ENCODE data around the gene BLOC1S5. TPM values are rescaled to one million over a fixed set of nuclear protein-coding genes. Genes with fewer than 3 reads are reported as not detected.

BLOC1S5 gene
- total and polyA plus RNA-seq, 2 of the 13 experiments (the other 11 are each of a cell fraction or from before 2014, with no cell fraction given): 10.5 to 41.5 TPM

DNA sequence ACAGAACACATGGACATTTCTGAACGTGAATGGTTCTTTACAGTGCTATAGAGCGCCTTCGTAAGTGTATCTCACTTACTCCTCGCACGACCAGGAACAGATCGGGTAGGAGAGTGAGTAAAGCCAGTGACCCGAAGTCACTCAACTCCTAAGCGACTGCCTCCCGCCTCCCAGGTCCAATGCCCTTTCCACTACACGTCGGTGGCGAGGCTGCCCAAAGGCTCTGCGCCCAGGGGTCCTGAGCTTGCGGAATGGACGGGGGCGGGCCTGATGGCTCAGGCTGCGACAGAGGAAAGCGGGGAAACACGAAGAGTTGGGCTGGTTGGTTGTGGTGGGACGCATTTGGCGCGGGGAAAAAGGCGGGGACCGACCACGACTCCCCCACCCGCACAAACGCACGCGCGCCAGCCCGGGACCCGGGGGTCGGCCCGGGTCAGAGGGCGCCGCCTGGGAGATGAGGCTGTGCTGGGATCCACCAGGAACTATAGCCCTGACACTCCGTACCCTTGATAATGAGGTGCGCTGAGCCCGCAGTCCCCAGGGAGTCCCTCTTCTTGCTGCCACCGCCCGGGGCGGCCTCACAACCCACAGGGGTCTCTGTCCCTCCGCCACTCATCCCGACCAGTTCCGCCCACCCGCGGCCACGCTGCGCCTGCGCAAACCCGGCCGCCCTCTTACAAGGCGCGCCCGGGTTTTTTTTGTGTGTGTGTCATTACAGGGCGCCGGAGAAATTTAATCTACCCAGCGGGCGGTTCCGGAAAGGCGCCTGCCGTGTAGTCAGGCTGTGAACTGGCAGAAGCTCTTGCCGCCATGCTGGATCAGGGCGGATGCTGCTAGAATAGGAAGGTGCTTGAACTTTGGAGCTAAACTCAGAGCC lies at the start of gene BLOC1S5 (continued):
- TF ChIP-seq TCF12 (IDR thresholded peaks at IDR 0.05) (no peak), TCF12 (CRISPR knock-in tag; IDR thresholded peaks at IDR 0.05) (peak; percentile 64; the same call in 1 of the 2 replicates), ZNF7 (CRISPR knock-in tag; IDR thresholded peaks at IDR 0.05) (no peak), NFYB (CRISPR knock-in tag; IDR thresholded peaks at IDR 0.05) (peak; percentile 72), NONO (IDR thresholded peaks at IDR 0.05) (no peak), NONO (CRISPR knock-in tag; conservative IDR thresholded peaks at IDR 0.05) (peak; percentile 50; the same call in 1 of the 2 replicates), ZNF652 (CRISPR knock-in tag; IDR thresholded peaks at IDR 0.05; ENCODE audit: borderline replicate concordance, low read depth) (no peak), ZNF879 (CRISPR knock-in tag; IDR thresholded peaks at IDR 0.05) (no peak), ASH2L (IDR thresholded peaks at IDR 0.05; ENCODE audit: insufficient read length, low read depth, low read length) (peak; percentile 88), ZNF496 (CRISPR knock-in tag; IDR thresholded peaks at IDR 0.05; ENCODE audit: insufficient replicate concordance) (no peak), YEATS2 (CRISPR knock-in tag; IDR thresholded peaks at IDR 0.05; ENCODE audit: borderline replicate concordance) (peak; percentile 89; the same call in 1 of the 2 replicates), ZNF788 (CRISPR knock-in tag; IDR thresholded peaks at IDR 0.05; ENCODE audit: borderline replicate concordance) (peak; percentile 79), RAD51 (IDR thresholded peaks at IDR 0.05; ENCODE audit: borderline replicate concordance) (no peak), ZSCAN12 (CRISPR knock-in tag; IDR thresholded peaks at IDR 0.05) (no peak), KDM5A (IDR thresholded peaks at IDR 0.05; ENCODE audit: borderline replicate concordance, low read length) (peak; percentile 87), ZNF550 (CRISPR knock-in tag; IDR thresholded peaks at IDR 0.05; ENCODE audit: borderline replicate concordance) (no peak), KDM6A (CRISPR knock-in tag; IDR thresholded peaks at IDR 0.05; ENCODE audit: low read depth) (peak; percentile 21; the same call in 1 of the 2 replicates), ZNF253 (CRISPR knock-in tag; IDR thresholded peaks at IDR 0.05; ENCODE audit: borderline replicate concordance) (peak; percentile 69; the same call in 1 of the 2 replicates), SMAD9 (CRISPR knock-in tag; IDR thresholded peaks at IDR 0.05) (no peak), SRY (CRISPR knock-in tag; IDR thresholded peaks at IDR 0.05) (peak; percentile 84; the same call in 1 of the 2 replicates), TBP (CRISPR knock-in tag; IDR thresholded peaks at IDR 0.05) (no peak)
- TF ChIP-seq, protein P1, sequence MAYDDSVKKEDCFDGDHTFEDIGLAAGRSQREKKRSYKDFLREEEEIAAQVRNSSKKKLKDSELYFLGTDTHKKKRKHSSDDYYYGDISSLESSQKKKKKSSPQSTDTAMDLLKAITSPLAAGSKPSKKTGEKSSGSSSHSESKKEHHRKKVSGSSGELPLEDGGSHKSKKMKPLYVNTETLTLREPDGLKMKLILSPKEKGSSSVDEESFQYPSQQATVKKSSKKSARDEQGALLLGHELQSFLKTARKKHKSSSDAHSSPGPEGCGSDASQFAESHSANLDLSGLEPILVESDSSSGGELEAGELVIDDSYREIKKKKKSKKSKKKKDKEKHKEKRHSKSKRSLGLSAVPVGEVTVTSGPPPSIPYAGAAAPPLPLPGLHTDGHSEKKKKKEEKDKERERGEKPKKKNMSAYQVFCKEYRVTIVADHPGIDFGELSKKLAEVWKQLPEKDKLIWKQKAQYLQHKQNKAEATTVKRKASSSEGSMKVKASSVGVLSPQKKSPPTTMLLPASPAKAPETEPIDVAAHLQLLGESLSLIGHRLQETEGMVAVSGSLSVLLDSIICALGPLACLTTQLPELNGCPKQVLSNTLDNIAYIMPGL (CRISPR knock-in tag; IDR thresholded peaks at IDR 0.05; ENCODE audit: borderline replicate concordance in 1 of 2, low read depth in 1 of 2): peak; percentile 67 to 93
- TF ChIP-seq, protein P2, sequence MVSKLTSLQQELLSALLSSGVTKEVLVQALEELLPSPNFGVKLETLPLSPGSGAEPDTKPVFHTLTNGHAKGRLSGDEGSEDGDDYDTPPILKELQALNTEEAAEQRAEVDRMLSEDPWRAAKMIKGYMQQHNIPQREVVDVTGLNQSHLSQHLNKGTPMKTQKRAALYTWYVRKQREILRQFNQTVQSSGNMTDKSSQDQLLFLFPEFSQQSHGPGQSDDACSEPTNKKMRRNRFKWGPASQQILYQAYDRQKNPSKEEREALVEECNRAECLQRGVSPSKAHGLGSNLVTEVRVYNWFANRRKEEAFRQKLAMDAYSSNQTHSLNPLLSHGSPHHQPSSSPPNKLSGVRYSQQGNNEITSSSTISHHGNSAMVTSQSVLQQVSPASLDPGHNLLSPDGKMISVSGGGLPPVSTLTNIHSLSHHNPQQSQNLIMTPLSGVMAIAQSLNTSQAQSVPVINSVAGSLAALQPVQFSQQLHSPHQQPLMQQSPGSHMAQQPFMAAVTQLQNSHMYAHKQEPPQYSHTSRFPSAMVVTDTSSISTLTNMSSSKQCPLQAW (CRISPR knock-in tag; IDR thresholded peaks at IDR 0.05): peak; percentile 82
- TF ChIP-seq, protein P3, sequence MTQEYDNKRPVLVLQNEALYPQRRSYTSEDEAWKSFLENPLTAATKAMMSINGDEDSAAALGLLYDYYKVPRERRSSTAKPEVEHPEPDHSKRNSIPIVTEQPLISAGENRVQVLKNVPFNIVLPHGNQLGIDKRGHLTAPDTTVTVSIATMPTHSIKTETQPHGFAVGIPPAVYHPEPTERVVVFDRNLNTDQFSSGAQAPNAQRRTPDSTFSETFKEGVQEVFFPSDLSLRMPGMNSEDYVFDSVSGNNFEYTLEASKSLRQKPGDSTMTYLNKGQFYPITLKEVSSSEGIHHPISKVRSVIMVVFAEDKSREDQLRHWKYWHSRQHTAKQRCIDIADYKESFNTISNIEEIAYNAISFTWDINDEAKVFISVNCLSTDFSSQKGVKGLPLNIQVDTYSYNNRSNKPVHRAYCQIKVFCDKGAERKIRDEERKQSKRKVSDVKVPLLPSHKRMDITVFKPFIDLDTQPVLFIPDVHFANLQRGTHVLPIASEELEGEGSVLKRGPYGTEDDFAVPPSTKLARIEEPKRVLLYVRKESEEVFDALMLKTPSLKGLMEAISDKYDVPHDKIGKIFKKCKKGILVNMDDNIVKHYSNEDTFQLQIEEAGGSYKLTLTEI (CRISPR knock-in tag; conservative IDR thresholded peaks at IDR 0.05): no peak
